HEK293 (cell line): Measurements from ENCODE around the gene NRF1.
A peak's percentile ranks its signal among the peaks of the same experiment; 100 is the strongest.

ENCODE experiments used
- GLI2 ChIP-seq: fragments of 450-650 bp; formaldehyde crosslinking; IDR thresholded peaks from 2 replicates; pipeline ENCODE4; 2017; ENCODE audit warnings: missing biosample characterization, missing genetic modification characterization, low read depth, borderline replicate concordance
- KLF1 ChIP-seq: fragments of 450-650 bp; formaldehyde crosslinking; IDR thresholded peaks from 2 replicates; pipeline ENCODE4 v1.5.1; 2016; ENCODE audit warnings: missing biosample characterization, missing genetic modification characterization
- KLF16 ChIP-seq: fragments of 450-650 bp; formaldehyde crosslinking; IDR thresholded peaks from 2 replicates; pipeline ENCODE4 v1.5.1; 2017; ENCODE audit warnings: missing biosample characterization, missing genetic modification characterization
- KLF8 ChIP-seq: fragments of 450-650 bp; formaldehyde crosslinking; IDR thresholded peaks from 2 replicates; pipeline ENCODE4 v1.5.1; 2016; ENCODE audit warnings: missing biosample characterization, missing genetic modification characterization
- TRIM28 ChIP-seq: IDR thresholded peaks from 2 replicates; pipeline ENCODE4 v1.6.1; 2011; ENCODE audit warnings: low read length, control low read depth, borderline replicate concordance
- ZBTB44 ChIP-seq: fragments of 450-650 bp; IDR thresholded peaks from 2 replicates; pipeline ENCODE4 v1.5.1; 2018; ENCODE audit warnings: missing biosample characterization, mild to moderate bottlenecking, missing genetic modification characterization
- ZBTB48 ChIP-seq: fragments of 450-650 bp; formaldehyde crosslinking; IDR thresholded peaks from 2 replicates; pipeline ENCODE4 v1.5.1; 2016; ENCODE audit warnings: missing biosample characterization, missing genetic modification characterization
- ZNF10 ChIP-seq: fragments of 450-650 bp; formaldehyde crosslinking; IDR thresholded peaks from 2 replicates; pipeline ENCODE4 v1.5.1; 2017; ENCODE audit warnings: missing biosample characterization, missing genetic modification characterization
- ZNF146 ChIP-seq: fragments of 450-650 bp; formaldehyde crosslinking; IDR thresholded peaks from 2 replicates; pipeline ENCODE4 v1.5.1; 2016; ENCODE audit warnings: missing biosample characterization, missing genetic modification characterization
- ZNF202 ChIP-seq: fragments of 450-650 bp; formaldehyde crosslinking; IDR thresholded peaks from 2 replicates; pipeline ENCODE4 v1.5.1; 2016; ENCODE audit warnings: missing biosample characterization, missing genetic modification characterization, borderline replicate concordance
- ZNF266 ChIP-seq: fragments of 450-650 bp; formaldehyde crosslinking; IDR thresholded peaks from 2 replicates; pipeline ENCODE4 v1.5.1; 2016; ENCODE audit warnings: missing biosample characterization, missing genetic modification characterization, low read depth
- ZNF341 ChIP-seq: fragments of 450-650 bp; formaldehyde crosslinking; IDR thresholded peaks from 2 replicates; pipeline ENCODE4; 2016; ENCODE audit warnings: low read depth, missing biosample characterization, missing genetic modification characterization
- ZNF394 ChIP-seq: fragments of 450-650 bp; formaldehyde crosslinking; IDR thresholded peaks from 2 replicates; pipeline ENCODE4 v1.5.1; 2016; ENCODE audit warnings: missing biosample characterization, missing genetic modification characterization, mild to moderate bottlenecking, moderate library complexity, borderline replicate concordance
- ZNF645 ChIP-seq: fragments of 450-650 bp; formaldehyde crosslinking; IDR thresholded peaks from 2 replicates; pipeline ENCODE4; 2016; ENCODE audit warnings: missing biosample characterization, missing genetic modification characterization
- ZNF658 ChIP-seq: fragments of 450-650 bp; formaldehyde crosslinking; IDR thresholded peaks from 2 replicates; pipeline ENCODE4; 2016; ENCODE audit warnings: missing biosample characterization, missing genetic modification characterization
- ZNF664 ChIP-seq: fragments of 450-650 bp; formaldehyde crosslinking; IDR thresholded peaks from 2 replicates; pipeline ENCODE4 v1.5.1; 2016; ENCODE audit warnings: missing biosample characterization, missing genetic modification characterization
- ZNF677 ChIP-seq: fragments of 450-650 bp; IDR thresholded peaks from 2 replicates; pipeline ENCODE4 v1.5.0; 2018; ENCODE audit warnings: missing biosample characterization, mild to moderate bottlenecking, missing genetic modification characterization, moderate library complexity
- TF ChIP-seq, protein P1 (sequence below): fragments of 450-650 bp; formaldehyde crosslinking; IDR thresholded peaks from 2 replicates; pipeline ENCODE4 v1.5.1; 2017; ENCODE audit warnings: missing biosample characterization, mild to moderate bottlenecking, missing genetic modification characterization, moderate library complexity
- TF ChIP-seq, protein P2 (sequence below): fragments of 450-650 bp; formaldehyde crosslinking; IDR thresholded peaks from 2 replicates; pipeline ENCODE4 v1.5.1; 2016; ENCODE audit warnings: missing biosample characterization, missing genetic modification characterization
- TF ChIP-seq, protein P3 (sequence below): fragments of 450-650 bp; formaldehyde crosslinking; IDR thresholded peaks from 2 replicates; pipeline ENCODE4 v1.5.1; 2017; ENCODE audit warnings: missing biosample characterization, missing genetic modification characterization
- TF ChIP-seq, protein P4 (sequence below): fragments of 450-650 bp; formaldehyde crosslinking; IDR thresholded peaks from 2 replicates; pipeline ENCODE4 v1.5.1; 2017; ENCODE audit warnings: missing biosample characterization, missing genetic modification characterization
- TF ChIP-seq, protein P5 (sequence below): fragments of 450-650 bp; formaldehyde crosslinking; IDR thresholded peaks from 2 replicates; pipeline ENCODE4 v1.5.1; 2016; ENCODE audit warnings: missing biosample characterization, missing genetic modification characterization
- TF ChIP-seq, protein P6 (sequence below): fragments of 450-650 bp; formaldehyde crosslinking; IDR thresholded peaks from 2 replicates; pipeline ENCODE4 v1.5.1; 2016; ENCODE audit warnings: missing biosample characterization, missing genetic modification characterization

Gene NRF1

GRCh38 chr7:129612112-129613015 lies 844 bp downstream of the NRF1 start (continued):
- no peak for TF ChIP-seq ZNF266 (tag by site-specific recombination)
- peak; percentile 76 for TF ChIP-seq ZBTB48 (tag by site-specific recombination)
- no peak for TF ChIP-seq ZNF146 (tag by site-specific recombination)
- TF ChIP-seq KLF1 (tag by site-specific recombination): no peak
- no peak for TF ChIP-seq GLI2 (tag by site-specific recombination)
- TF ChIP-seq, protein P1, sequence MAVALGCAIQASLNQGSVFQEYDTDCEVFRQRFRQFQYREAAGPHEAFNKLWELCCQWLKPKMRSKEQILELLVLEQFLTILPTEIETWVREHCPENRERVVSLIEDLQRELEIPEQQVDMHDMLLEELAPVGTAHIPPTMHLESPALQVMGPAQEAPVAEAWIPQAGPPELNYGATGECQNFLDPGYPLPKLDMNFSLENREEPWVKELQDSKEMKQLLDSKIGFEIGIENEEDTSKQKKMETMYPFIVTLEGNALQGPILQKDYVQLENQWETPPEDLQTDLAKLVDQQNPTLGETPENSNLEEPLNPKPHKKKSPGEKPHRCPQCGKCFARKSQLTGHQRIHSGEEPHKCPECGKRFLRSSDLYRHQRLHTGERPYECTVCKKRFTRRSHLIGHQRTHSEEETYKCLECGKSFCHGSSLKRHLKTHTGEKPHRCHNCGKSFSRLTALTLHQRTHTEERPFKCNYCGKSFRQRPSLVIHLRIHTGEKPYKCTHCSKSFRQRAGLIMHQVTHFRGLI (tag by site-specific recombination): no peak
- no peak for TF ChIP-seq KLF16 (tag by site-specific recombination)
- TF ChIP-seq ZNF202 (tag by site-specific recombination): no peak
- TF ChIP-seq, protein P2, sequence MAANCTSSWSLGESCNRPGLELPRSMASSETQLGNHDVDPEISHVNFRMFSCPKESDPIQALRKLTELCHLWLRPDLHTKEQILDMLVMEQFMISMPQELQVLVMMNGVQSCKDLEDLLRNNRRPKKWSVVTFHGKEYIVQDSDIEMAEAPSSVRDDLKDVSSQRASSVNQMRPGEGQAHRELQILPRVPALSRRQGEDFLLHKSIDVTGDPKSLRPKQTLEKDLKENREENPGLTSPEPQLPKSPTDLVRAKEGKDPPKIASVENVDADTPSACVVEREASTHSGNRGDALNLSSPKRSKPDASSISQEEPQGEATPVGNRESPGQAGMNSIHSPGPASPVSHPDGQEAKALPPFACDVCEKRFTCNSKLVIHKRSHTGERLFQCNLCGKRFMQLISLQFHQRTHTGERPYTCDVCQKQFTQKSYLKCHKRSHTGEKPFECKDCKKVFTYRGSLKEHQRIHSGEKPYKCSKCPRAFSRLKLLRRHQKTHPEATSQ: no peak
- 0 out of 2 replicates have a peak, but pooled peaks have one; percentile 44 for TF ChIP-seq KLF8 (tag by site-specific recombination)
- TF ChIP-seq, protein P3, sequence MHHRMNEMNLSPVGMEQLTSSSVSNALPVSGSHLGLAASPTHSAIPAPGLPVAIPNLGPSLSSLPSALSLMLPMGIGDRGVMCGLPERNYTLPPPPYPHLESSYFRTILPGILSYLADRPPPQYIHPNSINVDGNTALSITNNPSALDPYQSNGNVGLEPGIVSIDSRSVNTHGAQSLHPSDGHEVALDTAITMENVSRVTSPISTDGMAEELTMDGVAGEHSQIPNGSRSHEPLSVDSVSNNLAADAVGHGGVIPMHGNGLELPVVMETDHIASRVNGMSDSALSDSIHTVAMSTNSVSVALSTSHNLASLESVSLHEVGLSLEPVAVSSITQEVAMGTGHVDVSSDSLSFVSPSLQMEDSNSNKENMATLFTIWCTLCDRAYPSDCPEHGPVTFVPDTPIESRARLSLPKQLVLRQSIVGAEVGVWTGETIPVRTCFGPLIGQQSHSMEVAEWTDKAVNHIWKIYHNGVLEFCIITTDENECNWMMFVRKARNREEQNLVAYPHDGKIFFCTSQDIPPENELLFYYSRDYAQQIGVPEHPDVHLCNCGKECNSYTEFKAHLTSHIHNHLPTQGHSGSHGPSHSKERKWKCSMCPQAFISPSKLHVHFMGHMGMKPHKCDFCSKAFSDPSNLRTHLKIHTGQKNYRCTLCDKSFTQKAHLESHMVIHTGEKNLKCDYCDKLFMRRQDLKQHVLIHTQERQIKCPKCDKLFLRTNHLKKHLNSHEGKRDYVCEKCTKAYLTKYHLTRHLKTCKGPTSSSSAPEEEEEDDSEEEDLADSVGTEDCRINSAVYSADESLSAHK (tag by site-specific recombination): no peak
- TF ChIP-seq, protein P4, sequence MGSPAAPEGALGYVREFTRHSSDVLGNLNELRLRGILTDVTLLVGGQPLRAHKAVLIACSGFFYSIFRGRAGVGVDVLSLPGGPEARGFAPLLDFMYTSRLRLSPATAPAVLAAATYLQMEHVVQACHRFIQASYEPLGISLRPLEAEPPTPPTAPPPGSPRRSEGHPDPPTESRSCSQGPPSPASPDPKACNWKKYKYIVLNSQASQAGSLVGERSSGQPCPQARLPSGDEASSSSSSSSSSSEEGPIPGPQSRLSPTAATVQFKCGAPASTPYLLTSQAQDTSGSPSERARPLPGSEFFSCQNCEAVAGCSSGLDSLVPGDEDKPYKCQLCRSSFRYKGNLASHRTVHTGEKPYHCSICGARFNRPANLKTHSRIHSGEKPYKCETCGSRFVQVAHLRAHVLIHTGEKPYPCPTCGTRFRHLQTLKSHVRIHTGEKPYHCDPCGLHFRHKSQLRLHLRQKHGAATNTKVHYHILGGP (tag by site-specific recombination): no peak
- TF ChIP-seq ZBTB44 (tag by site-specific recombination): no peak
- no peak for TF ChIP-seq ZNF645 (tag by site-specific recombination)
- TF ChIP-seq, protein P5, sequence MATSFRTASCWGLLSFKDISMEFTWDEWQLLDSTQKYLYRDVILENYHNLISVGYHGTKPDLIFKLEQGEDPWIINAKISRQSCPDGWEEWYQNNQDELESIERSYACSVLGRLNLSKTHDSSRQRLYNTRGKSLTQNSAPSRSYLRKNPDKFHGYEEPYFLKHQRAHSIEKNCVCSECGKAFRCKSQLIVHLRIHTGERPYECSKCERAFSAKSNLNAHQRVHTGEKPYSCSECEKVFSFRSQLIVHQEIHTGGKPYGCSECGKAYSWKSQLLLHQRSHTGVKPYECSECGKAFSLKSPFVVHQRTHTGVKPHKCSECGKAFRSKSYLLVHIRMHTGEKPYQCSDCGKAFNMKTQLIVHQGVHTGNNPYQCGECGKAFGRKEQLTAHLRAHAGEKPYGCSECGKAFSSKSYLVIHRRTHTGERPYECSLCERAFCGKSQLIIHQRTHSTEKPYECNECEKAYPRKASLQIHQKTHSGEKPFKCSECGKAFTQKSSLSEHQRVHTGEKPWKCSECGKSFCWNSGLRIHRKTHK (tag by site-specific recombination): no peak
- TF ChIP-seq ZNF664 (tag by site-specific recombination): peak; percentile 97
- no peak for TF ChIP-seq ZNF394 (tag by site-specific recombination)
- TF ChIP-seq, protein P6, sequence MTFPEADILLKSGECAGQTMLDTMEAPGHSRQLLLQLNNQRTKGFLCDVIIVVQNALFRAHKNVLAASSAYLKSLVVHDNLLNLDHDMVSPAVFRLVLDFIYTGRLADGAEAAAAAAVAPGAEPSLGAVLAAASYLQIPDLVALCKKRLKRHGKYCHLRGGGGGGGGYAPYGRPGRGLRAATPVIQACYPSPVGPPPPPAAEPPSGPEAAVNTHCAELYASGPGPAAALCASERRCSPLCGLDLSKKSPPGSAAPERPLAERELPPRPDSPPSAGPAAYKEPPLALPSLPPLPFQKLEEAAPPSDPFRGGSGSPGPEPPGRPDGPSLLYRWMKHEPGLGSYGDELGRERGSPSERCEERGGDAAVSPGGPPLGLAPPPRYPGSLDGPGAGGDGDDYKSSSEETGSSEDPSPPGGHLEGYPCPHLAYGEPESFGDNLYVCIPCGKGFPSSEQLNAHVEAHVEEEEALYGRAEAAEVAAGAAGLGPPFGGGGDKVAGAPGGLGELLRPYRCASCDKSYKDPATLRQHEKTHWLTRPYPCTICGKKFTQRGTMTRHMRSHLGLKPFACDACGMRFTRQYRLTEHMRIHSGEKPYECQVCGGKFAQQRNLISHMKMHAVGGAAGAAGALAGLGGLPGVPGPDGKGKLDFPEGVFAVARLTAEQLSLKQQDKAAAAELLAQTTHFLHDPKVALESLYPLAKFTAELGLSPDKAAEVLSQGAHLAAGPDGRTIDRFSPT (tag by site-specific recombination): no peak
- TF ChIP-seq ZNF658 (tag by site-specific recombination): no peak
- TF ChIP-seq TRIM28: no peak
- no peak for TF ChIP-seq ZNF10 (tag by site-specific recombination)
- no peak; the same call in 1 of the 2 replicates for TF ChIP-seq ZNF341 (tag by site-specific recombination)
- no peak for TF ChIP-seq ZNF677 (tag by site-specific recombination)
